ENCODE data around the gene TAOK3. TPM values are rescaled to one million over a fixed set of nuclear protein-coding genes. Genes with fewer than 3 reads are reported as not detected.

Gene TAOK3
- total and polyA plus RNA-seq, 2 donors (not counting 3 experiments of a cell fraction or from before 2014, with no cell fraction given) = 11.3 to 23.1 TPM

GRCh38 chr12:118420673-118421072 is 48.0 kb upstream of the TAOK3 start:
- H3K4me3 ChIP-seq (replicated peaks in 1 of 3; ENCODE audit: insufficient read depth in 1 of 3, low read depth in 1 of 3, low read length in 3 of 3) = no peak overlapping the region
- intact Hi-C loops (cut with micrococcal nuclease) = no loop called here
- no TSS peak for BruUV-seq (replicated peaks)
- H3K9me1 ChIP-seq (replicated peaks; ENCODE audit: control insufficient read depth, extremely low read depth, insufficient read depth, low read length) = no peaks in the 10 kb centered on the region
- POLR2A ChIA-PET = no interaction called here
- H3K4me2 ChIP-seq (ENCODE audit: insufficient read depth, low read length) = no peak overlapping the region
- H3K27me3 ChIP-seq (ENCODE audit: control insufficient read depth in 2 of 2, insufficient read depth in 2 of 2, low read length in 2 of 2) = no peaks in the 10 kb centered on the region
- no peak overlapping the region for H3K9ac ChIP-seq (replicated peaks; ENCODE audit: extremely low read depth, insufficient read depth, low read length)
- H3K4me1 ChIP-seq (ENCODE audit: control insufficient read depth, extremely low read depth, insufficient read depth, low read length) = peaks cover 11% of the 10 kb centered on the region
- H3K27ac ChIP-seq (ENCODE audit: insufficient read depth, low read depth, low read length) = no peak overlapping the region
- H3K36me3 ChIP-seq (ENCODE audit: control insufficient read depth in 2 of 2, extremely low read depth in 1 of 2, insufficient read depth in 2 of 2, low read length in 2 of 2) = peaks cover 0 to 3% of the 10 kb centered on the region in 2 experiments
- H3K79me2 ChIP-seq (ENCODE audit: control insufficient read depth, insufficient read depth, low read length) = no peaks in the 10 kb centered on the region
- DNase-seq (ENCODE audit: low read depth, low spot score) (no peak), FAIRE-seq (no peak)
- H3K9me3 ChIP-seq (replicated peaks; ENCODE audit: control insufficient read depth, insufficient read depth, low read length) = no peaks in the 10 kb centered on the region
- dilution Hi-C loops (cut with MboI; ENCODE audit: extremely low pct_ligation_motif_present, low sequenced_read_pairs) = no loop called here
- no peak overlapping the region for H2AFZ ChIP-seq (ENCODE audit: low read depth, low read length)
- no peaks in the 10 kb centered on the region for H4K20me1 ChIP-seq (replicated peaks; ENCODE audit: control insufficient read depth, extremely low read depth, insufficient read depth, low read length)
- CTCF ChIA-PET = interaction anchor here (1.5 kb wide), 1 partner anchor 15 kb away, joined by 5 read pairs; no protein-coding TSS in a partner anchor
- TF ChIP-seq MAX (IDR thresholded peaks at IDR 0.05; ENCODE audit: insufficient read depth, insufficient read length) = no peak
- TF ChIP-seq POLR2AphosphoS5 (IDR thresholded peaks at IDR 0.05; ENCODE audit: insufficient read depth, low read depth, low read length) = no peak
- TF ChIP-seq CTCF (IDR thresholded peaks at IDR 0.05; ENCODE audit: extremely low read depth in 1 of 2, insufficient read depth in 1 of 2, low read depth in 1 of 2, low read length in 2 of 2) = no peak
- no peak for TF ChIP-seq EZH2 (IDR thresholded peaks at IDR 0.05; ENCODE audit: borderline replicate concordance, low read depth, low read length, severe bottlenecking)
- no peak for TF ChIP-seq JUN (IDR thresholded peaks at IDR 0.05; ENCODE audit: borderline replicate concordance, insufficient read depth, insufficient read length, low read depth)
- no peak for TF ChIP-seq POLR2A (IDR thresholded peaks at IDR 0.05; ENCODE audit: low read depth, low read length)
- TF ChIP-seq FOS (IDR thresholded peaks at IDR 0.05; ENCODE audit: borderline replicate concordance, insufficient read depth, low read length) = no peak
- TF ChIP-seq GATA2 (IDR thresholded peaks at IDR 0.05; ENCODE audit: insufficient read depth, insufficient read length, low read depth, low read length) = no peak

Data from endothelial cell of umbilical vein (primary cell).